Stimulated activated CD8-positive, alpha-beta memory T cell treated with anti-CD3 and anti-CD28 coated beads, Interleukin-15, amount 100 ng/mL, for 1 hour (primary cell): ENCODE results near the gene ANKLE1.
A peak's percentile ranks its signal among the peaks of the same experiment; 100 is the strongest.

Experiments used
- DNase-seq: peaks from one replicate; pipeline ENCODE4 v3.0.0-alpha.2; 2020; ENCODE audit warnings: low read depth

Gene ANKLE1

DNA sequence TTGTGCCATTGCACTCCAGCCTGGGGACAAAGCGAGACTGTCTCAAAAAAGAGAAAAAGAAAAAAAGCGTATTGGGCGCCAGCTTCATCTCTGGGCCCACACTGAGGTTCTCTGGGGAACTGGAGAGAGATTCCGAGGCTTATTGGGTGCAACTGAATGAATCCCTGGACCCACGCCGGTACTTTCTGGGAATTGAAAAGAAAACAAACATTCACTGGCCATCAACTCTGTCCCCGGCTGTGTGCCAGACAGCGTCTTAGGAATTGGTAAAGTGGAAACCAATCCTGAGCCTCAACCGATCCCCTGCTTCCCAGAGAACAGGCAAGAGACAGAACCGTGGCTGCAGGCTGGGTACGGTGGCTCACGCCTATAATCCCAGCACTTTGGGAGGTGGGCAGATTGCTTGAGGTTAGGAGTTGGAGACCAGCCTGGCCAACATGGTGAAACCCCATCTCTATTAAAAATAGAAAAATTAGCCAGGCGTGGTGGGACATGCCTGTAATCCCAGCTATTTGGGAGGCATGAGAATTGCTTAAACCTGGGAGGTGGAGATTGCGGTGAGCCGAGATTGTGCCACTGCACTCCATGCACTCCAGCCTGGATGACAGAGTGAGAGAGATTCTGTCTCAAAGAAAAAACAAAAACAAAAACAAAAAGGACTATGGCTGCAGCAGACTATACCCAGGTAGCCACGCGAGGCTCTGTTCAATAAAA lies 44.3 kb downstream of the ANKLE1 start:
- DNase-seq: no peak

DNA sequence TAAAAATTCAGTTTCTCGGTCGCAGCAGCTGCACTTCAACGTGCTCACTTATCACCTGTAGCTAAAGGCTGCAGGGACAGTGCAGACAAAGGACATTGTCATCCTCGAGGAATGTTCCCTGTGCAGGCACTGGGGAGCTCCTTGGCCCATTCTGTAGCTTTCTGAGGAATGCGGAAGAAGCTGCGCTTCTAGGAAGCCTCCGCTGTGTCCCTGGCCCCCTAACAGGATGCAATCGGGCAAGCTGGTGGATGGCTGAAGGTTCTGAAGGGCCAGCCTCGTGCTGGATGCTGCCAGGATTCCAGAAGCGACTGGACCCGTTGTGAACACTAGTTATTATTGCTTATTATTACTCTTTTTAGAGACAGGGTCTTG lies 44.9 kb downstream of the ANKLE1 start:
- DNase-seq: no peak

DNA sequence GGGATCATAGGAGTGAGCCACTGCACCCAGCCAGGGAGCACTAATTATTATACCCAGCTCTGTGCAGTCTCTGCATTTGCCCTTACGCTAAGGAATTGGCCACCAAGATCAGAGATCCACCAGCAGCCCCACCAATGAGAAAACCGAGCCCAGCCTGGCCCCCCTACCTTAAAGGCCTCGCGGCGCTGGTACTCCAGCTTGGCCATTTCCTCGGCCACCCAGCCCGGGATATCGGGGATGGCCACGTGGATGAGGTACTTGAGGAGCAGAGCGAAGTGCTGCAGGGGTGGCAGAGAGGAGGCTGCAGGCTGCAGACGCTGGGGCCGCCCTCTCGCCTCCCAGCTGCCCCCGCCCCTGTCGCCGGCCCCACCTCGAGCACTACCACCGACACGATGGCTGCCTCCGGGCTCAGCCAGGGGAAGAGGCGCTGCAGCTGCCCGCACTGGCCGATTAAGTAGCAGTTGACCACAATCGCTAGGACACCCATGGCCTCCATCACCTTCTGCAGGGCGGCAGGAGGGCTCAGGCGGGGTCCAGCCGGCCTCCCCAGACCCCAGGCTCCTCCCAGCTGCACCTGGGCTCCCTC lies 45.5 kb downstream of the ANKLE1 start:
- no peak for DNase-seq

DNA sequence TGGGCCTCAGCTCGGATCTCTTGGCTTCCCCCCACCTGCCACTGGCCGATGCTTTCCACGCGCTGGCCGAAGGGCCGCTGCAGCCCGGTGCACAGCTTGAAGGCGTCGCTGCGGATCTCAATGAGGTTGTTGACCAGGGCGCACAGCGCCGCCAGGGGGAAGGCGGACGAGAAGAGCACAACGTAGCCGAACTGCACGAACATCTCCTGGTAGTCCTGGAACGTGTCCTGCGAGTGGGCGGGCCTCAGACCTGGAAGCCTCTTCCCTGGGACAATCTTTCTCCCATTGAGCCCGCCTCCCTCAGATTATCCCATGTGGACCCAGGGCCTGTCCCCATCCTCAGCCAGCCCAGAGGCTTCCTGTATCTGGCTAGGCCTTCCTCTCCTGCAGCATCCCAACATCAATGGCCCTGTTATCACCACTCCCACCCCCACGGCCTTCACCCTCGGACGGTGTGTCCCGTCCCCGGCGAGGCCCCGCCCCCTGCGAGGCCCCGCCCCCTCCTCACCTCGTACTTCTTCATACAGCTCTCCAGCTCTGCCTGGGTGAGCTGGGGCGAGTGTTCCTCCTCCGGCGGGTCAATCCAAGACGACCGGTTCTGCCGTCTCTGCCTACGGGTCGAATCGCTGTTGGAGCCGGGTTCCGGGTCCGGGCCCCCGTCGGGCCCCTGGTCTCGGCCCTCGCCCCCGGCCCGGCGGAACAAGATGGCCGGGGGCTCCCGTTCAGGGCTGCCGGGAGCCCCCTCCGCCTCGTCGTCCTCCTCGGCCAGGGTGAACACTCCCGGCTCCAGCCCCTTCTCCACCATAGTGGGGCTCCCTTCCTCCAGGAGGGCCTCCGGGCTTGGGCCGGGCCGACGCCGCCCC lies 46.2 kb downstream of the ANKLE1 start:
- no peak for DNase-seq

DNA sequence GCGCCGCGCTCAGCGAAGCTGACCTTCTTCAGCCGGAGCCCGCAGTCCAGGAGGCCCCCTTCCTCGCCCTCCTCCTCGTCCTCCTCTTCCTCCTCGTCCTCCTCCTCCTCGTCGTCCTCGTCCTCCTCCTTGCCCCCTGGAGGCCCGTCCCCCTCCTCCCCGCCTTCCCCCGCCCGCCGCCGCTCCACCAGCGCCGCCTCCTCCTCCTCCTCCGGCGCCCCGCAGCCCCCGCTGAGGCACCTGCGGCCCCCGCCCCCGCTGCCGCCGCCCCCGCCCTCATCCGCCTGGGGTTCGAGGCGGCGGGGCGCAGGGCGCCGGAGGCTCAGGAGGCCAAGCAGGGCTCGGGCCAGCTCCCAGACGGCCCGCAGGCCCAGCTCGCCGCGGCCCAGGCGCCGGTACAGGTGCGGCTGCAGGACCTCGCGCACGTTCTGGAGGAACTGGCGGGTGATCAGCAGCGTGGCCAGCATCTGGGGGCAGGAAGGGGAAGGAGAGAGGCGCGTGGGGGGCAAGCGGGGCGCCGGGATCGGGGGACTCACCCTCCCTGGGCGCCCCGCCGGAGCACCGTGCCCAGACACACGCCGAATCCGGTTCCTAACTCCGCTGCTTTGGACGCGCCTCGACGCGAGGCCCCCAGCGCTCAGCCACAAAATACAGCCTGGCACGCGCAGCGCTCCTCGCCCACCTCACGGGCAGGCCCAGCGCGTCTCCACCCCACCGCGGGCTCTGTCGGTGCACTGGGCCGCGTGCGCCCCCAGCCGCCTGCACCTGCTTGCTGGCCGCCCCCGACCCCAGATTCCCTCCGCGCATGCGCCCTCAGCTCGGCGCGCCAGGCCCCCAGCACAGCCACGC lies 47.0 kb downstream of the ANKLE1 start:
- no peak for DNase-seq

DNA sequence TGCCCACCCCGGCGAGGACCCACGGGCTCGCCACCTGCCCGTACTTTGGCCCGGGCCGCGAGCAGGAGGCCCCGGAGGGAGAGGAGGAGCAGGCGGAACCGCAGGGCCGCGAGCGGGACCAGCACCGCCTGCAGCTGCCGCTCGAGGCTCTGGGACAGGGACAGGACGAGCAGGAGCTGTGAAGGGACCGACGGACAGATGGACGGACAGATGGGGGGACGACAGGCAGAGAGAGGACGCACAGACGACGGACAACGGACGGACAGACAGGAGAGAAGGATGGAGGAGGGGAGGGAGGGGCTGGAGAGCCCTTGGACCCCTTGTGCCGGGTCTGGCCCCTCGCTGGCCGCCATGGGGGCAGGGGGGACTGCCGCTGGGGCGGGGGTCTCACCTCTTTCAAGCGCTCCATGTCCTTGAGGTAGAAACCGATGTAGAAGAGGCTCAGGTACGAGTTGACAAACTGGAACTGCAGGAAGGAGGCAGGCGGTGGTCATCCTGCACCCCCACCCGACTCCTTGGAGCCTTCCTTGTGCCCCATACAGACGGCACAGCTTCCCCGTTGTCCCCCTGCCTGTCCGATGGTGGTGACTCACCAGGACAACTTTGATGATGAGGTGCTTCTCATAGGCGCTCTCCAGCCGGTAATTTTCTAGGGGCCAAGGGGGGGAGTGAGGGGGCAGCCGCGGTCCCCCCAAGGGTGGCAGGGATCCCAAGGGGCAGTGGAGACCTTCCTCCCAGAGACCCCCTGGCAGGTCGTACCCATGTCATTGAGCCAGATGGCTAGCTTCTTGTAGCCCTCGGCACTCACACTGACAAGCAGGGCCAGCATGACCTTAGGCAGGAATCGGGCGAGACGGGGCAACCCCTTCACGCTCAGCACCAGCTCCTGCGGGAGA lies 47.9 kb downstream of the ANKLE1 start:
- no peak for DNase-seq

- DNase-seq: no peak
Measured at GRCh38 chr19:17330262-17331044, 48.8 kb downstream of the ANKLE1 start.

GRCh38 chr19:17331045-17331558 lies 49.4 kb downstream of the ANKLE1 start:
- no peak for DNase-seq

DNA sequence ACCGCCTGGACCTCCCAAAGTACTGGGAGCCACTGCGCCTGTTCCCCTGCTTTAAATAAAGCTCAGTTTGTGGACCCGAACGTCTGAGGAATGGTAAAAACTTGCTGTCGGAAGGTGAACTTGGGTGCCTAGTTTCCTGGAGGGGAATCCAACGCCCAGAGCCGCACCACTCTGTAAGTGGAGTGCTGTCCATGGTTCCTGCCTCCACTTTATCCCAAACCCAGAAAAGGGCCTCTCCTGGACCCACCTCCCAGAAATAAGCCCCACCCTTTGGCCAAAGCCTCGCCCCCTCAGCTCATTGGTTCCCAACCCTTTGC lies 50.6 kb downstream of the ANKLE1 start:
- no peak for DNase-seq

- no peak for DNase-seq
Measured at GRCh38 chr19:17332677-17333581, 51.2 kb downstream of the ANKLE1 start.

DNA sequence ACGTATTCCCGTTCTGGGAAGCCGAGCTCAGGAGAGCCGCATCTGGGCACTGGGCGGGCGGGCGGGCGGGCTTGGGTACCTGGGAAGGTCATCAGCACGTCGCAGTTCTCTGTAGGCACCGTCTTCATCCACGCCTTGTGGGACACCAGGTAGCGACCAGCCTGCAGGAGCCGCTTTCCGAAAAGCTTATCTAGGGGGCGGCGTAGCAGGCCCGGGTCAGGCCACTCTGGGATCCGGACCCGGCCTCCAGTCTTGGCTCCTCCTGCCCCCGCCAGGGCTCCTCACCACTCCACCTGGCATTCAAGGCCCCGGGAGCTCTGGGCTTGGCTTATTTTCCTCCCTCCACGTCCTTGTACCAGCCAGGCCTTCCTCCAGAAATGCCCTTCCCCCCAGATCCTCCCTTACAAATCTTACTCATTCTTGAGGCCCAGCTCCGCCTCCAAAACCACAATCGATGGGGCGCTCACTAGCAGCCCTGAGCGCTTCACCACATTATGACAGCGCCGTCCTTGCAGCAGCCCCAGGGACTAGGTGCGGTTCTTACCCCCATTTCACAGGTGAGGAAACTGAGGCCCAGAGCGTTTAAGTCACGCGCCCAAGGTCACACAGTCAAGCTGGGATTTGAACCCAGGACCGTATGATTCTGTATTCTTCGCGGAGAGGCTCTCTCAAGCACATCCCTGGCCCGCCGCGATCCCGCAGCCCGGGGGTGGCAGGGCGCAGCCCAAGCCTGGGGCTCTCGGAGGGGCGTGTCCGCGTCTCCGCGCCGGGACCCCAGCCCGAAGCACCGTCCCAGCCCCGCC lies 52.1 kb downstream of the ANKLE1 start:
- no peak for DNase-seq

DNA sequence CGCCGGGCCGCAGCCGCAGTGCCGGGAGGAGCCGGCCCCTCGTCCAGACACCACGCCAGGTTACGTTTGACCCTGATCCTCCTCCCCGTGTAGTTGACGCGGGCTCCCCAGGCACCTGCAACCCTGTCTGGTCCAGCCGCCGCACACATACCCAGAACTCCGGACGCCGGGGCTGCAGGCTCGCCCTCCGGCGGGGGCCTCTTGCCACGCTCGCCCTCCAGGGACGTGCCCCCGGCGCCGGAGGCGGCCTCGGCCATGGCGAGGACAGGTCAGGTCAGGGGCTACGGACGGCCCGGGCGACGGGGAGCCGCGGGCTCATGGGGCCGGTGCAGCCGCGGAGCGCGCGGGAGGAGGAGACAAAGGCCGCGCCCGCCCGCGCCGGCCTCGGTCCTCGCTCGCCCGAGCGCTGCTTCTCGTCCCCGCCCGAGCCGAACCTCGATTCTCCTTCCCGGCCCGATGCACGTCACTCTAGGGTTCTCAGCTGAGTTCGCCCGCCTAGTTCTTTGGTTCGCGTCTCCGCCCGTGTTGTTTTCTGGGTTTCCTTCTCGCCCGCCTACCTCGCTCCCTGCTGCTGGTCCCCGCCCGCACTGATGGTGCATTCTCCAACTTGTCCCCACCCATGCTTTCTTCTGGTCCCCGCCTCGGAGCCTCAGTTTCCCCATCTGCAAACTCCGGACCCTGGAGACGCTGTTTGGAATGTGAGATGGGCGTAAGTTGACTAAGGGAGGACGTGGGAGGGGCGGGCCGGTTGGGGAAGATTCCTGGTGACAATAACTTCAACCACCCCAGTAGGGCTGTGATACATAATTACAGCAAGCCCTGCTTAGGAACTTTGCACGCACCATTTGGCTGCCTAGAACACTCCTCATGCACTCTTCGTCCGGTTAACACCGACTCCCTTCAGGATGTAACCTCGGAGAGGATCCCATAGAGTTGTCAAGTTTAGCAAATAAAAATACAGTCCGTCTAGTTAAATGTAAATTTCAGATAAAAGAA lies 53.0 kb downstream of the ANKLE1 start, which contains the start of gene ANO8:
Gene ANO8 (minus strand): TSS at position 442 of the 996 bp plus-strand sequence. CDS start 185 bp downstream, at position 257.
- peak; percentile 98 for DNase-seq

DNA sequence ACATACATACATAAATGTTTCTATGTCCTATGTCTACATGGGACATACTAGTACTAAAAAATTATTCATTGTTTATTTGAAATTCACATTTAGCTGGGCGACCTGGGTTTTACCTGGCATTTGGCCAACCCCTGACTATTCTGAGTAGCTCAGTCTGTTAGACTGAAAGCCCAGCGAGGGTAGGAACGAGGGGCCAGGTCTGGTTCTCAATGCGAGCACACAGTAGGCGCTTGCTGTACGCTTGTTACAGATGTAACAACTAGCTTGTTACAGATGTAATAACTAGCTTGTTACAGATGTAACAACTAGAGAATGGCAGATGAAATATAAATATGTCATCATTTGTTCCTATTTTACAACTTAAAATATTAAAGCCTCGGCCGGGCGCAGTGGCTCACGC lies 53.9 kb downstream of the ANKLE1 start:
- no peak for DNase-seq
